Activated naive CD4-positive, alpha-beta T cell treated with Interleukin-2 at 50 U/mL for 16 hours (primary cell): ENCODE data around the gene ABCC8.

ENCODE experiments used
- DNase-seq: peaks from one replicate; pipeline ENCODE4 v3.0.0-alpha.2; 2020

ABCC8 gene

DNA sequence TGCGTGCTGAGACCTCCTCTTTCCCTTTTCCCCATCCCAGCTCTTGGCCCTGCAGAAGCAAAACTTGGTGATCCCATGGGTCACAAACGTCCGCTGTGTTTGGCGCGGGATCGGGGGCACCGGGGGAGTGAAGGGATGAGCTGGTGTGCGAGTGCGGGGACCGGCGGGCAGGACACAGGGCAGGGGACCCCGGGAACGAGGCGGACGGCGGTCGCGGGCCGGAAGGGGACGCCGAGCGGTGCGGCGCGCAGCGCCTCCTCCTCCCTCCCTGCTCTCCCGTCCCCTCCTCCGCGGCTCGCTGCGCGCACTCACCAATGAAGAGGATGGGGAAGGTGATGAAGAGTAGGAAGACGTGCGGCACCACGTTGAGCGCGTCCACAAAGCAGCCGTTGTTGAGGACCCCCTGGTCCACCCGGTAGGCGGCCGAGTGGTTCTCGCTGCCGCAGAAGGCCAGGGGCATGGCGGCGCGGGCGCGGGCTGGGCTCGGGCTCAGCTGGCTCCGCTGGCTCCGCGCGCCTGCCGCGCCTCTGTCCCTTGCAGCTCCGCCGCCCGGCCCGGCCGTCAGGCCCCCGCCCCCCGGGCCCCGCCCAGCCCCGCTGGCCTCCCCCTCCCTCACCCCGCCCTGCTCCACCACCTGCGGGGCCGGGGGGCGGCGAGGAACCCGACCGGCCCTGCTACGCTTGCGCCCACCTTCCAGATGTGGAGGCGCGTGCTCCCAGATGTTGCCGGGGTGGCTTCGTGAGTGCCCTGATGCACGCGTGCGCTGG is at the start of gene ABCC8:
Gene ABCC8 (minus strand): TSS at position 529 of the 767 bp plus-strand sequence. CDS start 69 bp downstream, at position 460.
- no peak for DNase-seq

DNA sequence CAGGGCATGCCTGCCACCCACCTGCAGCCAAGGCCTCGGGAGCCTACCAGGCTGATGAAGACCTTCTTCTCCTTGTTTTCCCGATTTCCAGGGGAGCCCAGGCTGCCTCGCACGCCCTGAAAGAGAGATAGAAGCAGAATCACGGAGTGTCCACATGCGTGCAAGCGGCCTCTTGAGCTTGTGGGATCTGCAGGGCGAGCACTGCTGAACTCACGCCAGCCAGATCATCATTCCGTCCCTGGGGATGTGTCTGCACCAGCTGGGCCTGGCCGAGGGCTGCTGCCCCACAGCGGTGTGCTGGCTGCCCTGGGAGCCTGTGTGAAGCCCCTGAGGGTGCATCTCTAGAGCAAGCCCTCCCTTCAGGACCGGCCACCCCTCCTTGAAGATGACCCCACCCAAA is 49.7 kb upstream of the ABCC8 start:
- no peak for DNase-seq

DNA sequence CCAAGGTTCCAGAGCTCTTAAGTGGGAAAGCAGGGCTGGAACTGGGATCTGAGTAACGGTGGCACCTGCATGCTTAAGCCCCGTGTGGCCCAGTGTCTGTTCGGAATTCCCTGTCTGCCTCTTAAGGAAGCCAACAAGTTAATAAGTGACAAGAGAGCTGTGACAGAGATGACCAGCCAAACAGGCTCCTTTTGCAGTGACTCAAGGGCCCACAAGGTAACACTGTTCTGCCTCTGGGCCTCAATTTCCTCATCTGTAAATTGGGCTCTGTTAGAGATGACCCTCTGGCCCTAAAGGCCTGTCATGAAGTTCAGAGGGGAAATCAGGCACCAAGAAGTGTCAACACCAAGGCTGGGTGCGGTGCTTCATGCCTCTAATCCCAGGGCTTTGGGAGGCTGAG is 48.9 kb upstream of the ABCC8 start:
- no peak for DNase-seq

DNA sequence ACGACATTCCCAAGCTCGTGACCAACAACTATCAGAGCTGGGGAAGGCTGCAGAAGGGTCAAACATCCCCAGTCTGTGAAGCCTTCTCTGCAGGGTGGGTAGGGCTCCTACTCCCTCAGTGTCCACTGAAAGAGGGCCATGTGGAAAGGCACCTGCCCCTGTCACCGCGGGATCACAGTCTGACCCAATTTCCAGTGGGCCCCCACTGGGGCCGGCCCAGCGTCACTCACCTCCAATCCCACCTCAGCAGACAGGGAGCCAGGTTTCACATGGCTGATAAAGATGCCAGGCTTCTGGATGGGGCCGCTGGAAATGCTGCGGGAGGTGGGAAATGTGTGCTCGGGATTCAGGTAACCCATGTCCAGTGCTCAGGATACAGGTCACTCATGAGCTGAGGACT is 47.6 kb upstream of the ABCC8 start:
- no peak for DNase-seq

DNA sequence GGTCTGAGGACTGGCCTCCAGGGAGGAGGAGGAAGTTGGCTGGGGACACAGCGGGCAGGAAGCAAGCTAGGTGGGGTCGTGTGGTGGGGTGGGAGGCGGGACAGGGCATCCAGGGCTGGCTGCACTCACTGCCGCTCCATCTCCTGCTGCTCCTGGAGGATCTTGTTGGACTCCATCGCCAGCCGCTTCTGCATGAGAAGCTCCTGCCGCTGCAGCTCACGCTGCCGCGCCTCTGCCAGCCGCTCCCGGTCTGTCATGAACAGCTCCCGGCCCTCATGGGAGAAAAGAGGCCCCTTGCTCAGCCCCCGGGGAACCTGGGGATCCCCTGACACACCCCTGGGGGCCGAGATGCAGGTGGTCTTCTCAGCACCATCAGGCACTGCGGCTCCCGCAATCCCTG is 46.0 kb upstream of the ABCC8 start:
- no peak for DNase-seq

DNA sequence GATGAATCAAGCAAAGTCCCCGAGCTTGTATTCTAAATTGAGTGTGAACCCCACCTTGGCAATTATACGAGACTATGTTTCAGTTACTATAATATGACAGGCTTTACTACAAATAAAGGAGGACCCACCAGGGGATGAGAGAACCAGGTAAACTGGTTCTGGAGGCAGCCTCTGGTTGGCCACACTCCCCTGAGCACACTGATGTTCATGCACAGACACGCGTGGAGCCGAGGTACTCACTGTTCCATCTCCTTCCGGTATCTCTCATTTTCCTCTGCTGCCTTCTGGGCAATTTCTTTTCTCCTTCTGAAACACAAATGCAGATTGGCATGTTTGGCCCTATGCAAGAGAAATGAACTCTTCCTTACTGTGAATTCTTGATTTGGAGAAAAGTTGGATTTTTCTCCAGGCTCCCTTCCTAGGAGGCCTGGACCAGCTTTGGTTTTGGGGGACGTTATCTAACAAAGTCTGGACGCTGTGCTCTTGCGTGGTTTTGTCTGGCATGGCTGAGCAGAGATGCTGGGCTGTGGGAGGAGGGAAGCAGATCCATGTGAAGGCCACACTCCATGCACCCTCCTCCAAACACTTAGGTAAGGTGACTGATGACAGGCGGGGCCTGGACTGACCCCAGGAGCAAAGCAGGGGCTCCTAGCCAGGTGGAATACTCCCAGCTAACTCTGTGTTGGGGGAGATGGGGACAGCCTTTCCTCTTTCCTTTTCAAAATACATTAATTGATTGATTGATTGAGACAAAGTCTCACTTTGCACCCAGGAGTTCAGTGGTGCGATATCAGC is 44.7 kb upstream of the ABCC8 start:
- no peak for DNase-seq

DNA sequence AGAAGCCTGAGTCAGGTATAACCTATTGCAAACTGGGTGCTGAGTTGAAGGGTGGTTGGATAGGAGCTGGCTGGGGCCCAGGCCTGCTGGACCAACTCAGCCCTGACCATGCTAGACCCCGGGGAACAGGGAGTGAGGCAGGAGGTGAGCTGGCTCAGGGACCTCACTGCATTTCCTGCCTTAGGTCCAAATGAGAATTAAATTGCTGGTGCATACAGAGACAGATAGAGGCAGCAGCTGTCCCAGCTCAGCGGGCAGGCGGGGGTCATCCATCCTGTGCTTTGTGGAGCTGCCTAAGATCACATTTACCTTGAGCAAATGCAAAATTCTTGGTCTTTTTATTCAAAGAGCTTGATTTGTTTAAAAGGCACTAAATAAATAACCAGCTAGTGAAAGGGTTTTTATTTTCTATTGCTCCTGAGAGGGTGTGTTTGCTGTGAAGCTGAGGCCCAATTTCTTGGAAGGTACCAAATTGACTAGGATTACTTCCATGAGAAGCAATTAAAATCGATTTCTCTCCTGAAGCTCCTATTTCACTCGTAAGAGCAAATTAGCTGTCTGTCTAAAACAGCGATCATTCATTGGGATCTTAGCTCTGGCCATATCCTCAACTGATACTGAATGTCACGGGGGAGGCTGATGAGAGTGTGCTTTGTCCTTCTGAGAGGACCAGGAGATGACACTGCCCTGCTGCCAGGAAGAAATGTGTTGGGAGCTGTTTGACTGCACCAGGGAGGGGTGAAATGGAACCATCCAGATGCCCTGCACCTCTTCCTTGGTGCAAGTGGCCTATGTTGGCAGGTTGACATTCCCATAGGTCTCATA is 42.6 kb upstream of the ABCC8 start:
- no peak for DNase-seq

DNA sequence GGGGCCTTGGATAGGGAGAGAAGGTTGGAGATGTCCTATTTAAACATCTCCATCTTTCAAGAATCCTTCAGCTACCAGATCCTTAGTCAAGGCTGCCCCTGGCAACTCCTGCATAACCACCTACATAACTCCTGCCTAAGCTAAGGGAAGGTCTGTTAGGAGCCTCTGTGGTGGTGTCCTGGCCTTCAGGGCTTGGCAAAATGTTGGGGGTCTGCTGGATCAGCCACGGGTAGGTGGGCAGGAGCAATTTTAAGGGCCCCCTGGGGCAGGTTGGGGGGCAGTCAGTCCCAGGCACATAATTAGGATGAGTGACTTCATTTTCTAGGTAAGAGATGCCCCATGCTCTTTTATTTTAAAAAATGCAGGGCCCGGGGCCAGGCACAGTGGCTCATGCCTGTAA is 41.7 kb upstream of the ABCC8 start:
- no peak for DNase-seq

DNA sequence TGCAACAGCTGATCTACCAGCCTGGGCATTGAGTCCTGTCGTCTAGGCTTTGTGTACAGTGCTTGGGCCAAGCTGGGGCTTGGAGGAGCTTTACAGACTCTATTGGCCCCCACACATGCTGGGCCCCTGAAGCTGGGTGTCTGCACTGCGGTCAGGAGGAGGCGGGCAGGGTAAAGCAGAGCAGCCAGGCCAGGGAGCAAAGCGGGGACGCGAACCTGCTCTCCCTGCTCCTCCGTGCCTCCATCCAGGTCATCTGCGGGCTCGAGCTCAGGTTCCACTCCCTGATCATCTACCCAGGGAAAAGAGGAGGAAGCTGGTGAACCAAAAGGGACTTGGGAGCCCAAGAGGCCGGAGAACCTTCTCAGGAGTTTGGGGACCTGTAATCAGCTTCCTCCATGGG is 40.5 kb upstream of the ABCC8 start:
- no peak for DNase-seq

DNA sequence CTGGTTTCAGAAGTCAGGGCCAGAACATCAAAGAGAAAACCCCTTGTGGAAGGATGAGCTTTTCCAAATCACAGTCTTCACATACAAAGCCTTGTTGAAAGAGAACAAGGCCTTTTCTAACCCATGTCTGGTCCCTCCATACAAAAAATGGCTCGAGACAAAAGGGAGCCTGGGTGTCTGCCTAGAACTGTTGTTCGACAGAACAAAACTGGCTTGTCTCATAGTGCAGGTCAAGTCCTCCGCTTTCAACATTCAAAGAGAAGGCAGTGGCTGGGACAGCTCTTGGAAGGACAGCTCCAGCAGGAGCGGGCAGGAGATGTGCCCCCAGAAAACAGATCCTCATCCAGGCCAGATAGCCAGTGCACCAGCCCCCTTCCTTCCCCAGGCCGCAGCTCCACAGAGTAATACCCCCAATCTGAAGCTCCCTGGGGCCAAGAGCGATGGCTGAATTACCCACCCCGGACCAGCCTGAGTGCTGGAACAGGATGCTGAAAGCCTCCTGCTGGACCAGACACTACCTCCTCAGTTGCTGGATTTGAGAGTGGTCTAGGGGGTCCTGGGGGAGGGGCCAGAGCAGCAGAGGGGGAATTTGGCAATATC is 40.0 kb upstream of the ABCC8 start:
- no peak for DNase-seq

DNA sequence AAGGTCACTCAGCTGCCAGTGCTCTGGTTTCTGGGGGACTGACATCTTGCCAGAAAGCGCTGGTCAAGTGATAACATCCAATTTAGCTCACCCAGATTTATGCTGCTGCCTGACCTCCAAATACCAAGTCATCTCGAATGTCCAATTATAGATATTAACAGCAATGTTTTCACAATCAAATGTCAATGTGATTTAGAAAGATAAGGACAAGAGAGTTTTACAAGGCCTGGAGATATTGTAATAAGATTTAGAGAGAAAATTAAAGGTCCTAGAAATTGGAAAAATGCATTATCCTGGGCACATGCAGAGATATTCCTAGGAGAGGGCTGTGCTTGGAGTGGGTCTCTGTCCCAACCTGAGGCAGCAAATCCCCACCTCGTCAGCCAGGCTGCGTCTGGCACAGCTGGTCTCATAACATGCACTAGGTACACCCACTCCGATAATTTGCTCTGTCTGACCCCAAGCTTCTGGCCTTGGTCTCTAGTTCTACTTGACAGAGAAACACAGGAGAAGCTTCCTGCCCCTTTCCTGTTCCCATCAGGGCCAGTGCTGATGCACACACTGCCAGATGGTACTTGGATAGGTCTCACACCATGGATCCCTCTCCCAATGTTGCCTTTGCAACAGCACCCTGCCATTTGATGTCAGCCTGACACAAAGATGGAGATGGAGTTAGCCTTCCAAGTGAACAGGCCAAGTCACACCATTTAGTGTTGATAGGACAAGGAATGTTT is 39.0 kb upstream of the ABCC8 start:
- no peak for DNase-seq

DNA sequence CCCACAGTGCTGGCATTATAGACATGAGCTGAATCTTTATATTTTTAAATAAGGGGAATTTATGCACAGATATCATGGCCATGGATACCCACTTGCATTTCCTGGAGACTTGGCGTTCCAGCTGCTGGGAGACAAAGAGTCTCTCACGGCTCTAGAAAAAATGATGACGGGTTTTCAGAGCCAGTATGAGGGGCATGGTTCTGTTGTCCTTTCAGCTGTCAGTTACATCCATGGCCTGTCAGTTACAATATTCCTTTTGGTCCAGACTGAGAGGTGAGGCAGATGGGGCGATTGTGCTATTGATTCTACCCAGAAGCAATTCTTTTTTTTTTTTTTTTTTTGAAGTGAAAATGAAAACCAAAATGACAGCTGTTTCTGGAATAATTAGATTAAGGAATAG is 37.8 kb upstream of the ABCC8 start:
- no peak for DNase-seq

DNA sequence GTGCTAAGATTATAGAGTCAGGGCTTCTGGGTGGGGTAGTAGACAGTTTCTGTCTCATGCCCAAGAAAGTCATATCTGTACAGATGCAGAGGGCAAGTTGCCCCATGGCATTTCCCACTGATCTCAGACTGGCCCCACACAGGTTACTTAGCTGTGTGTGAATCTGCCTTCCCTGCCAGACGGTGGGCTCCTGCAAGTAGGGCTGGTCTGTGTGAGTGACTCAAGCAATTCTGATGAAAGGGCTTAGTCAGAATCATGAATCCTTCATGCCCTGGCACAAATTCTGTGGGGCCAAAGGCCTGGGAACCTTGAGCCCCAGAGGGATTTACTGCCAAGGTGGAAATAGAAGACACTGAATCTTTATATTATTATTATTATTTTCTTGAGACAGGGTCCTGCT is 37.2 kb upstream of the ABCC8 start:
- DNase-seq: no peak

DNA sequence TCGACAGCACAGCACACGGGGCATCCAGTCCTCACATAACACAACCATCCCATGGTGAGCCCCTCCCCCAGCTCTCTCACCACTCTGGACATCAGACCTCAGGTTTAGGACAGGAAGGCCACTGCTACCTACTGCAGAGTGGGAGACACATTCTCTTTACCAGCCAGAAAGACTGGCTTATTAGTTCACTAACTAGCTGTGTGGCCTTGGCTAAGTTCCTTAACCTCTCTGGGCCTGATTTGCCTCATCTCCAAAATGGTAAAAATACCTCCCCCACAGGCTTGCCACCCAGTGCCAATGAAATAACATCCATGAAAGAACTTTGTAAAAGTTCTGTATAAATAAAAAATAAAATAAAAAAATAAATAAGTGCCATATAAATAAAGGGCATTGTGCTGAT is 35.5 kb upstream of the ABCC8 start:
- no peak for DNase-seq

DNA sequence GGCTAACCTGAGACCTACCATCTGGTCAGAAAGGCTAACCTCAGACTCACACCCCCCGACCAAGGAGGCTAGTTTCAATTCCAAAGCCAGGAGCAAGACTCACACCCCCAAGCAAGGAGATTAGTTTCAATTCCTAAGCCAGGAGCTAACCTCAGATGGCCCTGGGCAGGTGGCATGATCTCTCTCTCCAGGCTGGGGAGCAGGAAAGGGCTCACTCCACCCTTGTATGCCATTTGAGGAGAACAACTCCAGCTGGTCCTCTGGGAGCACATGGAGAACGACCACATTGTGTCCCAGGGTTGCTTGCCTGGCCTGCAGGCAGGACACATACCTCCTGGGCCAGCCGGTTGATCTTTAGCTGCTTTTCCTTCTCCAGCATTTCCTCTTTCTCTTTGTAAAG is 34.9 kb upstream of the ABCC8 start:
- no peak for DNase-seq

DNA sequence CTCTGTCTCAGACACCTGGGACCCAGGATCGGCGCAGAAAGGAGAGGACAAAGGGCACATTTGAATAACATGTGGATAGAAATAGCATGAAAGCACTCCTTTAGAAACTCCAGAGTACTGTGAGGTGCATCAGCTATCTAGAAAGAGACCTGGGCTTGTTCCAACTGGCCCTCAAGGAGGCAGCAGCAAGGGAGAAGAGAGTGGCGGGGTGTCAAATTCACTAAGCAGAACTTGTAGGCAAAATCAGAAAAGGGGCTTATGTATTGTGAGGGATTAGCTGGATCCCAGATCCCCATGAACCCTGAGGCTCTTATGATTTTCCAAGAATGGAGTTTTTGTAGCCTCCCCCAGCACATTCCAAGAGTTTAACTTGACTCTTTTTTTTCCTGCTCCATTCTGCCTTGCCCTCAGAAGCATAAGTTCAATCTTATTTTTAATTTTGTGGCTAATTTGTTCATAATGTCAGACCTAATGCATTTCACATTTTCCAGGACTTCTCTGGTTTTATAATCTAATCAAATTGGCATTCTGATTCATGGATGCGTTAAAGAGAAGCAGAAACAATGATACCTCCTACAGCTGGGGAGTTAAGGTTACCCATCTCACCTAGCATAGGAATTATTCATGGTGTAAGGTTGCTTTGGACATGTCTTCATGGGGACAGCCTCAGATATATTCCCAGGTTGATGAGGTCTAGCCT is 34.0 kb upstream of the ABCC8 start:
- DNase-seq: no peak

DNA sequence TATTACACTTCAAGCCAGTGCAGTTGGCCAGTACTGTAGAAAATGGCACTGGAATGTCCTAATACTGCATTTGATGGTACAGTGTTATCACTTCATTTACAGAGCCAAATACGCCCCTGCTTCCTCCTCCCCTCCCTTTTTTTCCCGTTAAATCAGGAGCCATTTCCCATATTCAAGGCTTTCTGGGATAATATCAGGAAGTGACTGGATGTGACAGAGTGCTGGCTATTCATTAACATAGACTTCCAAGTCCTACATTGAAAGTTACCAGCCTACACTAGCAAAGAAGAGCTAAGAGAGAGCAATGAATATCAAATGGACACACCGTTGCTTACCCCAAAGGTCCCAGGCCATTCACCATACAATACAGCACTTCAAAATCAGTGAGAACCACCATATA is 32.1 kb upstream of the ABCC8 start:
- no peak for DNase-seq

DNA sequence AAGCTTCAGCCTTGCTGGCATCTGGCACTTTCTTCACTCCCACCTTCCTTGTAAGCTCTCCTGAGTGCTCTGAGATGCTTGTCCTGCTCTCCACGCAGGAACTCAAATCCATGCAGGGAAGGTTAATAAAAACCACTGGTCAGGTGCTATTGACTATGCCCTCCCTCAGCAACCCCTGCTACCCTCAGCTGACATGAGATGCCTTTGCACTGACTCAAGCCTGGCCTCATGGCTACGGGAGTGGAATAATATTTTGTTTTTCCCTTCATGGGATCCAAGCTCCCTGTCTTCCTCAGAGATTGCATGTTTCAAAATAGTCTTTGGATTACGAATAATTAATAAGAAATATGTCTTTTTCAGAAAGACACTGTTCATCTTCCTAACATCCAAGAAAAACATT is 31.7 kb upstream of the ABCC8 start:
- DNase-seq: no peak

DNA sequence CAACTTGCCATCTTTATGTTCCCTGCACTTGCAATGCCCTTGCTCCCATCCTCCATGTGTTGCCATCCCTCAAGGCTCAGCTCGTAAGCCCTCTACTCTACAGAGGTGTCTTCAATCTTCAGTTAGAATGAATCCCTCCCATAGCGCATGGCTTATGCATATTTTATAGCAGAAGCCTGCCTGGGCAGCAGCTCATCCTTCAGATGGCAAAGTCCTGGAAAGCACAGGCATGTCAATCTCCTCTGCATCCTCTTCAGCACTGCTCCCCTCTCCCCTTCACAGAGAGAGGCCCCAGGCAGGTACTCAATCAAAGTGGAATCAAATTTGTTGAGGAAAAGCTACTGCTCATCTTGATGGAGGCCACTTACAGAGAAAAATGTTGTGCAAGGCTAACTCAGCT is 31.1 kb upstream of the ABCC8 start:
- DNase-seq: no peak

DNA sequence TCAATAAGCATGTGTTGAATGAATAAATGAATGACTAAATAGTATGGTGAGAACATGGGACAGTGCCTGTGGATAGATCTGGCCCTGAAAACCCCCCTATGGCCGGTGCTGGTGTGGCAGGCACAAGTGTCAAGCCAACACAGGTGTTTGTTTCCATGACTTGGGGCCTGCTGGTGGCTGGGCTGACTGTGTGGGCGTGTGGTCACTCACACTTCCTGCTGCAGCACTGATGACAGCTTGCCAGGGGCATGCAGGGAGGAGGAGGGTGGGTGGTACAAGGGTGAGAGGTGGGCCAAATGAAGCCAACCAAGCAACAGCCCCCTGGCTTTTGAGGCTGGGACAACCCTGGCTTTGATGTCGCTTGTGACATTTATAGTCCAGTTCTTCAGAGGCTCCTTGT is 30.3 kb upstream of the ABCC8 start:
- no peak for DNase-seq

DNA sequence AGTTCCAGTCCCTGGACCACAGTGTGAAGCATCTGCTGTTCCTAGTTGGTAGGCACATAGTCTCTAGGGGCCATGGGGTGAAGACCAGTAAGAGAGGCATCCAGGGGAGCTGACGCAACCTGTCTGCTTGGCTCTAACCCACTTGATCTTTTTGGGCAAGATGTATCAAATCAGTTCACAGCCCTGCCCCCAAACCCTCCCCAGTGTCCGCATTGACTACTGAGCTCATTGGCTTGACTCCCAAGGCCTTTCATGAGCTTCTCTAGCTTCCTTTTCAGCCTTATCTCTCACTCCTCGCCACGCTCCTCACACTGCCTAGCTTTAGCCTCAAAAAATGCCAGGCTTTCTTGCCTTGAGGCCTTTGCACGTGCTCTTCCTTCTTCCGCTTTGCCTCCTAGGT is 29.7 kb upstream of the ABCC8 start:
- DNase-seq: no peak

DNA sequence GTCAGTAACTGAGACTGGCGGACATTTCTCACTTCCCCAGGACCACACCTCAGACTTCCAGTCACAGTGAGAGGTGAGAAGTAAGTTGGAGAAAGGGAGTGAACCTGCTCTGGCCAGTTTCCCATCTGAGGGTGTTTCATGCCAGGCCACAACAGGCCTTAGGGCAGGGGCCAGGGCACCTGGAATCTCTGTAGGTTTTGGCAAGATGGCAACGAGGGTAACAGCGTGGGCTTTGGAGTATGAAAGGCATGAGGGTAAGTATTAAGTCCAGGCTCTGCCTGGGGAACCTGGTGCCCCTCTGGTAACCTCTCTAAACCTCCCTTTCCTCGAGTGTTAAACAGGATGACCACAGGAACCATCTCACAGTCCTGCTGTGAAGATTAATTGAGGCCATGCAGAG is 28.5 kb upstream of the ABCC8 start:
- DNase-seq: no peak
